HG03469 (cell line): Measurements from ENCODE around the gene TEAD3.
"Not testable (repeated sequence)": the region's sequence is repeated elsewhere in the genome, so short reads cannot be mapped to it uniquely, and the experiment has no call there.

Source experiments
- ATAC-seq: cut with Tn5 transposase; IDR thresholded peaks from one replicate; pipeline ENCODE4 v1.9.1; 2021; ENCODE audit warnings: mild to moderate bottlenecking, moderate library complexity, moderate number of reproducible peaks; ENCODE audit not compliant: unreplicated experiment

TEAD3 gene

GRCh38 chr6:35496841-35497570 lies at the start of gene TEAD3:
Gene TEAD3, minus strand, starts transcription at chr6:35497079.
- ATAC-seq: no peak

GRCh38 chr6:35544769-35545361 lies 48.0 kb upstream of the TEAD3 start:
- ATAC-seq: no peak

GRCh38 chr6:35543459-35544193 lies 46.7 kb upstream of the TEAD3 start:
- no peak for ATAC-seq

- no peak for ATAC-seq
Observed at GRCh38 chr6:35541836-35542235, 45.0 kb upstream of the TEAD3 start.

- no peak for ATAC-seq
Observed at GRCh38 chr6:35539223-35539622, 42.3 kb upstream of the TEAD3 start.

- not testable (repeated sequence) for ATAC-seq
Observed at GRCh38 chr6:35535847-35536246, 39.0 kb upstream of the TEAD3 start.

- ATAC-seq: no peak
Observed at GRCh38 chr6:35534407-35535170, 37.7 kb upstream of the TEAD3 start.

- no peak for ATAC-seq
Observed at GRCh38 chr6:35533981-35534380, 37.1 kb upstream of the TEAD3 start.

GRCh38 chr6:35532126-35532525 lies 35.2 kb upstream of the TEAD3 start:
- no peak for ATAC-seq

- ATAC-seq: no peak
Observed at GRCh38 chr6:35524380-35525020, 27.6 kb upstream of the TEAD3 start.

GRCh38 chr6:35522660-35523658 lies 26.1 kb upstream of the TEAD3 start:
- ATAC-seq: no peak

GRCh38 chr6:35522151-35522550 lies 25.3 kb upstream of the TEAD3 start:
- ATAC-seq: no peak

- no peak for ATAC-seq
Observed at GRCh38 chr6:35521235-35521634, 24.4 kb upstream of the TEAD3 start.

GRCh38 chr6:35519313-35520015 lies 22.6 kb upstream of the TEAD3 start:
- no peak for ATAC-seq

GRCh38 chr6:35518566-35519312 lies 21.9 kb upstream of the TEAD3 start:
- ATAC-seq: no peak

GRCh38 chr6:35517978-35518377 lies 21.1 kb upstream of the TEAD3 start:
- not testable (repeated sequence) for ATAC-seq

- no peak for ATAC-seq
Observed at GRCh38 chr6:35516712-35517111, 19.8 kb upstream of the TEAD3 start.

- not testable (repeated sequence) for ATAC-seq
Observed at GRCh38 chr6:35515939-35516338, 19.1 kb upstream of the TEAD3 start.
